Activated T-cell treated with anti-CD3 and anti-CD28 coated beads, Interleukin-2, amount 50 U/mL, for 24 hours (primary cell): ENCODE results near the gene ACOT12.
"Not testable (repeated sequence)": the region's sequence is repeated elsewhere in the genome, so short reads cannot be mapped to it uniquely, and the experiment has no call there.

Experiments used
- DNase-seq: peaks from one replicate; pipeline ENCODE4 v3.0.0-alpha.2; 2020
- H3K27ac Mint-ChIP-seq: 2 replicates; pipeline ENCODE4 v1.8.0; 2020; ENCODE audit warnings: mild to moderate bottlenecking, mixed read lengths
- H3K27me3 Mint-ChIP-seq: 2 replicates; pipeline ENCODE4 v1.8.0; 2020; ENCODE audit warnings: mixed read lengths
- H3K36me3 Mint-ChIP-seq: 2 replicates; pipeline ENCODE4 v1.8.0; 2020; ENCODE audit warnings: low read depth, mixed read lengths
- H3K4me1 Mint-ChIP-seq: 2 replicates; pipeline ENCODE4 v1.8.0; 2020; ENCODE audit warnings: low read depth, mixed read lengths
- H3K4me3 Mint-ChIP-seq: 2 replicates; pipeline ENCODE4 v1.8.0; 2020; ENCODE audit warnings: mild to moderate bottlenecking, moderate library complexity, mixed read lengths
- H3K9me3 Mint-ChIP-seq: 2 replicates; pipeline ENCODE4 v1.8.0; 2020; ENCODE audit warnings: mixed read lengths

ACOT12 gene

GRCh38 chr5:81409896-81410295 is 16.0 kb upstream of the ACOT12 start:
- Mint-ChIP-seq H3K4me1 (peaks cover 2% of the 10 kb centered on the region), H3K27ac (no peak overlapping the region), H3K4me3 (no peak overlapping the region), H3K36me3 (no peaks in the 10 kb centered on the region), H3K9me3 (no peaks in the 10 kb centered on the region), H3K27me3 (no peaks in the 10 kb centered on the region)
- DNase-seq: no peak

GRCh38 chr5:81409361-81409760 is 15.4 kb upstream of the ACOT12 start:
- H3K27ac Mint-ChIP-seq: no peak overlapping the region
- no peaks in the 10 kb centered on the region for H3K27me3 Mint-ChIP-seq
- H3K4me1 Mint-ChIP-seq: peaks cover 2% of the 10 kb centered on the region
- no peaks in the 10 kb centered on the region for H3K9me3 Mint-ChIP-seq
- H3K36me3 Mint-ChIP-seq: no peaks in the 10 kb centered on the region
- no peak for DNase-seq
- H3K4me3 Mint-ChIP-seq: no peak overlapping the region

GRCh38 chr5:81408496-81408895 is 14.6 kb upstream of the ACOT12 start:
- H3K4me1 Mint-ChIP-seq: peaks cover 2% of the 10 kb centered on the region
- no peaks in the 10 kb centered on the region for H3K36me3 Mint-ChIP-seq
- DNase-seq: no peak
- no peak overlapping the region for H3K27ac Mint-ChIP-seq
- H3K9me3 Mint-ChIP-seq: no peaks in the 10 kb centered on the region
- H3K4me3 Mint-ChIP-seq: no peak overlapping the region
- H3K27me3 Mint-ChIP-seq: no peaks in the 10 kb centered on the region

- not testable (repeated sequence) for H3K36me3 Mint-ChIP-seq, H3K27ac Mint-ChIP-seq, DNase-seq, H3K9me3 Mint-ChIP-seq, H3K27me3 Mint-ChIP-seq, H3K4me3 Mint-ChIP-seq, H3K4me1 Mint-ChIP-seq
Measured at GRCh38 chr5:81407811-81408210, 13.9 kb upstream of the ACOT12 start.

GRCh38 chr5:81405126-81405891 is 11.4 kb upstream of the ACOT12 start:
- H3K36me3 Mint-ChIP-seq: no peaks in the 10 kb centered on the region
- peaks cover 19% of the 10 kb centered on the region for H3K27me3 Mint-ChIP-seq
- H3K27ac Mint-ChIP-seq: no peak overlapping the region
- DNase-seq: no peak
- no peaks in the 10 kb centered on the region for H3K9me3 Mint-ChIP-seq
- H3K4me3 Mint-ChIP-seq: no peak overlapping the region
- H3K4me1 Mint-ChIP-seq: peaks cover 2% of the 10 kb centered on the region

GRCh38 chr5:81402192-81402930 is 8.4 kb upstream of the ACOT12 start:
- DNase-seq: no peak
- Mint-ChIP-seq H3K36me3 (no peaks in the 10 kb centered on the region), H3K27me3 (peaks cover 42% of the 10 kb centered on the region)

GRCh38 chr5:81401266-81401665 is 7.3 kb upstream of the ACOT12 start:
- H3K4me1 Mint-ChIP-seq: no peaks in the 10 kb centered on the region
- no peak overlapping the region for H3K4me3 Mint-ChIP-seq
- no peak overlapping the region for H3K27ac Mint-ChIP-seq
- H3K36me3 Mint-ChIP-seq: no peaks in the 10 kb centered on the region
- H3K27me3 Mint-ChIP-seq: peaks cover 49% of the 10 kb centered on the region
- no peaks in the 10 kb centered on the region for H3K9me3 Mint-ChIP-seq
- DNase-seq: no peak

More at GRCh38 chr5:81402192-81402930, 8.4 kb upstream of the ACOT12 start:
- H3K27ac Mint-ChIP-seq: no peak overlapping the region
- no peak overlapping the region for H3K4me3 Mint-ChIP-seq
- H3K9me3 Mint-ChIP-seq: no peaks in the 10 kb centered on the region
- H3K4me1 Mint-ChIP-seq: no peaks in the 10 kb centered on the region

- Mint-ChIP-seq H3K4me3 (no peak overlapping the region), H3K4me1 (no peaks in the 10 kb centered on the region), H3K27ac (no peak overlapping the region), H3K27me3 (peaks cover 55% of the 10 kb centered on the region), H3K9me3 (no peaks in the 10 kb centered on the region), H3K36me3 (no peaks in the 10 kb centered on the region)
- DNase-seq: no peak
Measured at GRCh38 chr5:81400375-81400774, 6.4 kb upstream of the ACOT12 start.

GRCh38 chr5:81398741-81399140 is 4.8 kb upstream of the ACOT12 start:
- H3K4me3 Mint-ChIP-seq: no peak overlapping the region
- H3K9me3 Mint-ChIP-seq: no peaks in the 10 kb centered on the region
- DNase-seq: no peak
- no peaks in the 10 kb centered on the region for H3K4me1 Mint-ChIP-seq
- H3K36me3 Mint-ChIP-seq: no peaks in the 10 kb centered on the region
- H3K27me3 Mint-ChIP-seq: peaks cover 69% of the 10 kb centered on the region
- no peak overlapping the region for H3K27ac Mint-ChIP-seq

GRCh38 chr5:81397176-81397575 is 3.2 kb upstream of the ACOT12 start:
- Mint-ChIP-seq H3K4me3 (no peak overlapping the region), H3K27me3 (peaks cover 79% of the 10 kb centered on the region), H3K36me3 (no peaks in the 10 kb centered on the region), H3K4me1 (peaks cover 3% of the 10 kb centered on the region), H3K9me3 (no peaks in the 10 kb centered on the region), H3K27ac (no peak overlapping the region)
- DNase-seq: no peak

GRCh38 chr5:81395262-81395661 is 1.3 kb upstream of the ACOT12 start:
- H3K27ac Mint-ChIP-seq: no peak overlapping the region
- H3K4me3 Mint-ChIP-seq: no peak overlapping the region
- no peaks in the 10 kb centered on the region for H3K9me3 Mint-ChIP-seq
- no peak for DNase-seq
- peaks cover 3% of the 10 kb centered on the region for H3K4me1 Mint-ChIP-seq
- peaks cover 76% of the 10 kb centered on the region for H3K27me3 Mint-ChIP-seq
- no peaks in the 10 kb centered on the region for H3K36me3 Mint-ChIP-seq

- peaks cover 72% of the 10 kb centered on the region for H3K27me3 Mint-ChIP-seq
Measured at GRCh38 chr5:81393430-81393782, 528 bp downstream of the ACOT12 start.

GRCh38 chr5:81389025-81389424 is 4.9 kb downstream of the ACOT12 start:
- Mint-ChIP-seq H3K4me3 (no peak overlapping the region), H3K9me3 (no peaks in the 10 kb centered on the region), H3K4me1 (peaks cover 3% of the 10 kb centered on the region), H3K36me3 (no peaks in the 10 kb centered on the region), H3K27me3 (peaks cover 45% of the 10 kb centered on the region), H3K27ac (no peak overlapping the region)
- DNase-seq: no peak

More at GRCh38 chr5:81393430-81393782, 528 bp downstream of the ACOT12 start:
- Mint-ChIP-seq H3K4me3 (peak overlapping the region; percentile 55), H3K4me1 (peaks cover 3% of the 10 kb centered on the region), H3K27ac (no peak overlapping the region), H3K9me3 (no peaks in the 10 kb centered on the region), H3K36me3 (no peaks in the 10 kb centered on the region)
- no peak for DNase-seq

- H3K4me3 Mint-ChIP-seq: no peak overlapping the region
- H3K36me3 Mint-ChIP-seq: no peaks in the 10 kb centered on the region
- peaks cover 40% of the 10 kb centered on the region for H3K27me3 Mint-ChIP-seq
- no peaks in the 10 kb centered on the region for H3K4me1 Mint-ChIP-seq
- DNase-seq: no peak
- no peak overlapping the region for H3K27ac Mint-ChIP-seq
- H3K9me3 Mint-ChIP-seq: no peaks in the 10 kb centered on the region
Measured at GRCh38 chr5:81388169-81388568, 5.8 kb downstream of the ACOT12 start.

GRCh38 chr5:81383867-81384266 is 10.1 kb downstream of the ACOT12 start:
- H3K27ac Mint-ChIP-seq: no peak overlapping the region
- peaks cover 13% of the 10 kb centered on the region for H3K27me3 Mint-ChIP-seq
- no peak overlapping the region for H3K4me3 Mint-ChIP-seq
- H3K9me3 Mint-ChIP-seq: no peaks in the 10 kb centered on the region
- no peaks in the 10 kb centered on the region for H3K36me3 Mint-ChIP-seq
- H3K4me1 Mint-ChIP-seq: no peaks in the 10 kb centered on the region
- DNase-seq: no peak
